Pancreas (tissue), 10 donors: Measurements from ENCODE around the gene THTPA. TPM values are rescaled to one million over a fixed set of nuclear protein-coding genes. Genes with fewer than 3 reads are reported as not detected.

Experiments
- ATAC-seq, 4 donors: fragments of 200-7000 bp; cut with Tn5 transposase; one replicate each; pipeline versions ENCODE4 v1.8.0 to v1.9.1; 2020; ENCODE audit warnings: mild to moderate bottlenecking in 4 of 4, moderate library complexity in 4 of 4
- DNase-seq, 6 donors: peaks; one replicate each; pipeline ENCODE4 v3.0.0-alpha.2; 2020
- FAIRE-seq: peaks from 2 replicates; lab custom pipeline; 2012; peaks lifted over from hg19 to GRCh38; lab: Jason Lieb, UNC
- H3K27ac ChIP-seq, 4 donors: fragments of 200-600 bp; sonication (generic); 1 replicate in 3 of 4; 2 replicates in 1 of 4; pipeline versions ENCODE4 v1.5.0 to v1.8.0; 2020
- H3K27me3 ChIP-seq, 4 donors: fragments of 200-600 bp; one replicate each; pipeline ENCODE4 v1.8.0; 2021
- H3K36me3 ChIP-seq, 3 donors: fragments of 200-600 bp; sonication (generic) in 1 of 3; one replicate each; pipeline versions ENCODE4 v1.5.0 to v1.8.0; 2020 to 2021
- H3K4me1 ChIP-seq, 3 donors: fragments of 200-600 bp; one replicate each; pipeline ENCODE4 v1.8.0; 2021
- H3K4me3 ChIP-seq, 4 donors: fragments of 200-600 bp; sonication (generic) in 2 of 4; one replicate each; pipeline versions ENCODE4 v1.5.0 to v1.8.0; 2020 to 2021
- H3K9me3 ChIP-seq, 4 donors: fragments of 200-600 bp; one replicate each; pipeline ENCODE4 v1.8.0; 2021
- CTCF ChIP-seq, 4 donors: fragments of 200-600 bp; sonication (generic) in 3 of 4; IDR thresholded peaks; one replicate each; pipeline versions ENCODE4 v1.5.0 to v1.8.0; 2021; ENCODE audit warnings: antibody characterized with exemption in 4 of 4
- WGBS, 2 donors: extraction: QIAGEN DNeasy Blood & Tissue Kit; methylation state at CpG; one replicate each; pipeline ENCODE4 v1.1.7; 2013; 5-methylcytosine and 5-hydroxymethylcytosine counted together
- intact Hi-C, 3 donors: fragments of 100-400 bp; cut with DNase I; formaldehyde crosslinking; loops; one replicate each; pipeline versions ENCODE4 v1.11.1 to v1.14.2; 2022
- polyA plus RNA-seq, 2 donors: library from polyadenylated mRNA; stranded (reverse); fragments of 200-250 nt; gene quantifications; one replicate each; pipeline ENCODE4 v1.2.3, GENCODE V29; 2013
- total RNA-seq, 6 donors: library from RNA; stranded (reverse); fragmentation: NEBNext Ultra II Directional in 4 of 6; extraction: Animal tissue kit (Norgen Biotek cat#: 25700) in 4 of 6; gene quantifications; one replicate each; pipeline versions ENCODE4 v1.2.1 to v1.2.4, GENCODE V29; 2021 to 2023
- donor health status: healthy with polysubstance abuse.
- donor health status: DM: no; HTN: no; CAD: no; lungs with moderate emphysema.
- donor health status: DM: no; HTN: no; CAD: no.
- donor health status: control.
- donor health status: control.
- donor health status: Bipolar disorder and iron deficiency.
- donor health status: DM: yes; HTN: yes; CAD: no.
- donor health status: DM: no; HTN: no; CAD: no.
- donor health status: DM: no; HTN: no; CAD: no.
- donor health status: DM: yes; HTN: yes; CAD: no.

The THTPA gene
- total and polyA plus RNA-seq, 8 donors = 5.6 to 11.9 (median 9.3) TPM

- intact Hi-C loops = no loop called here
- Histone ChIP-seq H3K4me3 (no peak overlapping the region), H3K27me3 (no peaks in the 10 kb centered on the region), H3K36me3 (no peaks in the 10 kb centered on the region), H3K9me3 (no peaks in the 10 kb centered on the region), H3K27ac (no peak overlapping the region), H3K4me1 (no peaks in the 10 kb centered on the region)
- DNase-seq (no peak), FAIRE-seq (no peak), ATAC-seq (no peak)
- no peak for TF ChIP-seq CTCF (IDR thresholded peaks at IDR 0.05)
- WGBS, 2 donors = 52 to 82% methylated on average over 3 of the region's 3 CpGs
Measured at GRCh38 chr14:23514644-23514957, 41.5 kb upstream of the THTPA start.

- H3K27me3 ChIP-seq = no peaks in the 10 kb centered on the region
- no peaks in the 10 kb centered on the region for H3K9me3 ChIP-seq
- FAIRE-seq = no peak
- 73 to 75% methylated on average over 6 of the region's 6 CpGs for WGBS, 2 donors
- no peak for ATAC-seq
- intact Hi-C loops = no loop called here
- DNase-seq = no peak
- H3K4me1 ChIP-seq = no peaks in the 10 kb centered on the region
- H3K4me3 ChIP-seq = no peak overlapping the region
- H3K27ac ChIP-seq = no peak overlapping the region
- H3K36me3 ChIP-seq = no peaks in the 10 kb centered on the region
- no peak for TF ChIP-seq CTCF (IDR thresholded peaks at IDR 0.05)
Measured at GRCh38 chr14:23517650-23518326, 38.3 kb upstream of the THTPA start.

- H3K9me3 ChIP-seq = no peaks in the 10 kb centered on the region
- FAIRE-seq (no peak), ATAC-seq (no peak), DNase-seq (no peak)
- no peak overlapping the region for H3K27ac ChIP-seq
- TF ChIP-seq CTCF (IDR thresholded peaks at IDR 0.05) = no peak
- H3K27me3 ChIP-seq = no peaks in the 10 kb centered on the region
- intact Hi-C loops = no loop called here
- H3K36me3 ChIP-seq = no peaks in the 10 kb centered on the region
- H3K4me3 ChIP-seq = no peak overlapping the region
- 82 to 85% methylated on average over 4 of the region's 4 CpGs for WGBS, 2 donors
- H3K4me1 ChIP-seq = no peaks in the 10 kb centered on the region
Measured at GRCh38 chr14:23518709-23519108, 37.4 kb upstream of the THTPA start.

- DNase-seq = no peak
- intact Hi-C loops = no loop called here
- 80 to 85% methylated on average over 14 of the region's 14 CpGs for WGBS, 2 donors
Measured at GRCh38 chr14:23520899-23521533, 35.1 kb upstream of the THTPA start.

More at GRCh38 chr14:23520899-23521533, 35.1 kb upstream of the THTPA start:
- no peak for TF ChIP-seq CTCF (IDR thresholded peaks at IDR 0.05)
- Histone ChIP-seq H3K27ac (no peak overlapping the region), H3K4me1 (no peaks in the 10 kb centered on the region), H3K4me3 (no peak overlapping the region), H3K9me3 (no peaks in the 10 kb centered on the region), H3K27me3 (no peaks in the 10 kb centered on the region), H3K36me3 (no peaks in the 10 kb centered on the region)
- no peak for FAIRE-seq
- no peak for ATAC-seq
